ENCODE data around the gene BCL2A1.

BCL2A1 gene

DNA sequence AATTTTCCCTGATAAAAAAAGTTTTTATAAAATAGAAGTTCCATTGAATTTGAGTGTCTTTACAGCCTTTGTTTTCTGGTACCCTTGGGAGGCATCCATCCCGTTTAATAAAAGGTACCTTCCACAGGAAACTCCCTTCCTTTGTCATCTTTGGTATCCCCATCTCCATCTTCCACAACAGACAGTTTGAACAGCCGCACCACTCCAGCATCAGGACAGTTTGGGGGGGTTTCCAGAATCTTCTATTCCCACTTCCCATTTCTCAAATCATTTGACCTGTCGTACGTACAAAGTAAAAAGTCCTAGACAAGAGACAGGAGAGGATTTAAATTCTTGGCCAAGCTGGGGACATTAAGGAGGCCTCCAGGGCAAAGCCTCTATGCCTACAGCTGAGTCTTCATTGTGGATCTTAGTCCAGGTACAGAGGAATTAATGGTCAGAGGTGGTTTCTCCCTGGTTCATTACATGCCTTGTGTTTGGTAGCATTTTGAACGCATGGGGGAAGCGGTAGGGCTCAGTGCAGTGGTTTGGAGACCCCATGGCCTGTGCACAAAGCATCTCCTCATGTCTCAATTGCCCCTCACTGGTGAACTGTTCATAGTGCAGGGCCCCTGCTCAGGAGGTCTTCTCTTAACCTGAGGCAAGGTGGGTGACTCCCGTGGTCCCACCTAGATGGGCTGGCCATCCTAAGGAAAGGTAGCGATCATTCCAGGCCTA, 19.4 kb upstream of the BCL2A1 start:
- Mint-ChIP-seq H3K4me3 (no peak overlapping the region), H3K27ac (no peak overlapping the region)

GRCh38 chr15:79989682-79990081, 18.7 kb upstream of the BCL2A1 start:
- no peaks in the 10 kb centered on the region for H3K36me3 Mint-ChIP-seq (ENCODE audit: low read depth)
- peaks cover 9% of the 10 kb centered on the region for H3K4me1 Mint-ChIP-seq
- H3K27ac Mint-ChIP-seq: no peak overlapping the region
- H3K4me3 Mint-ChIP-seq: no peak overlapping the region
- no peaks in the 10 kb centered on the region for H3K9me3 Mint-ChIP-seq
- TF ChIP-seq, protein P1, sequence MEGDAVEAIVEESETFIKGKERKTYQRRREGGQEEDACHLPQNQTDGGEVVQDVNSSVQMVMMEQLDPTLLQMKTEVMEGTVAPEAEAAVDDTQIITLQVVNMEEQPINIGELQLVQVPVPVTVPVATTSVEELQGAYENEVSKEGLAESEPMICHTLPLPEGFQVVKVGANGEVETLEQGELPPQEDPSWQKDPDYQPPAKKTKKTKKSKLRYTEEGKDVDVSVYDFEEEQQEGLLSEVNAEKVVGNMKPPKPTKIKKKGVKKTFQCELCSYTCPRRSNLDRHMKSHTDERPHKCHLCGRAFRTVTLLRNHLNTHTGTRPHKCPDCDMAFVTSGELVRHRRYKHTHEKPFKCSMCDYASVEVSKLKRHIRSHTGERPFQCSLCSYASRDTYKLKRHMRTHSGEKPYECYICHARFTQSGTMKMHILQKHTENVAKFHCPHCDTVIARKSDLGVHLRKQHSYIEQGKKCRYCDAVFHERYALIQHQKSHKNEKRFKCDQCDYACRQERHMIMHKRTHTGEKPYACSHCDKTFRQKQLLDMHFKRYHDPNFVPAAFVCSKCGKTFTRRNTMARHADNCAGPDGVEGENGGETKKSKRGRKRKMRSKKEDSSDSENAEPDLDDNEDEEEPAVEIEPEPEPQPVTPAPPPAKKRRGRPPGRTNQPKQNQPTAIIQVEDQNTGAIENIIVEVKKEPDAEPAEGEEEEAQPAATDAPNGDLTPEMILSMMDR (IDR thresholded peaks at IDR 0.05; ENCODE audit: unreplicated experiment in 3 of 3): no peak
- peaks cover 12% of the 10 kb centered on the region for H3K27me3 Mint-ChIP-seq (ENCODE audit: low read depth)

More for the DNA sequence above, 19.4 kb upstream of the BCL2A1 start:
- TF ChIP-seq, protein P1 (IDR thresholded peaks at IDR 0.05; ENCODE audit: unreplicated experiment in 3 of 3): no peak
- H3K36me3 Mint-ChIP-seq (ENCODE audit: low read depth): no peaks in the 10 kb centered on the region
- H3K4me1 Mint-ChIP-seq: peaks cover 9% of the 10 kb centered on the region
- peaks cover 12% of the 10 kb centered on the region for H3K27me3 Mint-ChIP-seq (ENCODE audit: low read depth)
- no peaks in the 10 kb centered on the region for H3K9me3 Mint-ChIP-seq

- H3K4me3 Mint-ChIP-seq: no peak overlapping the region
- TF ChIP-seq, protein P1 (IDR thresholded peaks at IDR 0.05; ENCODE audit: unreplicated experiment in 3 of 3): no peak
- peaks cover 9% of the 10 kb centered on the region for H3K4me1 Mint-ChIP-seq
- no peak overlapping the region for H3K27ac Mint-ChIP-seq
- no peaks in the 10 kb centered on the region for H3K9me3 Mint-ChIP-seq
- peaks cover 12% of the 10 kb centered on the region for H3K27me3 Mint-ChIP-seq (ENCODE audit: low read depth)
- H3K36me3 Mint-ChIP-seq (ENCODE audit: low read depth): no peaks in the 10 kb centered on the region
Observed at GRCh38 chr15:79989183-79989582, 18.2 kb upstream of the BCL2A1 start.

GRCh38 chr15:79988448-79989117, 17.6 kb upstream of the BCL2A1 start:
- Mint-ChIP-seq H3K36me3 (ENCODE audit: low read depth) (no peaks in the 10 kb centered on the region), H3K4me1 (peaks cover 4% of the 10 kb centered on the region), H3K9me3 (no peaks in the 10 kb centered on the region), H3K27ac (no peak overlapping the region), H3K27me3 (ENCODE audit: low read depth) (peaks cover 12% of the 10 kb centered on the region), H3K4me3 (no peak overlapping the region)
- TF ChIP-seq, protein P1 (IDR thresholded peaks at IDR 0.05; ENCODE audit: unreplicated experiment in 3 of 3): no peak

- H3K36me3 Mint-ChIP-seq (ENCODE audit: low read depth): no peaks in the 10 kb centered on the region
- H3K27ac Mint-ChIP-seq: no peak overlapping the region
- H3K4me1 Mint-ChIP-seq: no peaks in the 10 kb centered on the region
- peaks cover 12% of the 10 kb centered on the region for H3K27me3 Mint-ChIP-seq (ENCODE audit: low read depth)
- no peaks in the 10 kb centered on the region for H3K9me3 Mint-ChIP-seq
- no peak overlapping the region for H3K4me3 Mint-ChIP-seq
- TF ChIP-seq, protein P1 (IDR thresholded peaks at IDR 0.05; ENCODE audit: unreplicated experiment in 3 of 3): no peak
Observed at GRCh38 chr15:79987969-79988368, 17.0 kb upstream of the BCL2A1 start.
